Ovary (tissue), 3 donors: Measurements from ENCODE around the gene PGGHG.
"Not testable (repeated sequence)": the region's sequence is repeated elsewhere in the genome, so short reads cannot be mapped to it uniquely, and the experiment has no call there.

ENCODE experiments used
- CTCF ChIP-seq, 3 donors: fragments of 450-650 bp in 2 of 3; fragments of 200-600 bp in 1 of 3; IDR thresholded peaks; one replicate each; pipeline versions ENCODE4 v1.5.1 to v1.8.0; 2016 to 2022; ENCODE audit warnings: antibody characterized with exemption in 3 of 3, mild to moderate bottlenecking in 1 of 3
- EP300 ChIP-seq: sonication (generic); formaldehyde crosslinking; IDR thresholded peaks from one replicate; pipeline ENCODE4 v1.6.1; 2017; ENCODE audit warnings: antibody characterized with exemption
- POLR2A ChIP-seq: fragments of 450-650 bp; IDR thresholded peaks from one replicate; pipeline ENCODE4 v1.6.1; 2017; ENCODE audit warnings: antibody characterized with exemption, mild to moderate bottlenecking, moderate library complexity
- donor health status: DM: no; HTN: no; CAD: no.

GRCh38 chr11:308740-309665 is 20.1 kb downstream of the PGGHG start:
- TF ChIP-seq CTCF (IDR thresholded peaks at IDR 0.05); POLR2A; EP300: not testable (repeated sequence)
